Glomerular visceral epithelial cell (primary cell): Measurements from ENCODE around the gene FCHSD1.
"Not testable (repeated sequence)": the region's sequence is repeated elsewhere in the genome, so short reads cannot be mapped to it uniquely, and the experiment has no call there.

Experiments used
- DNase-seq: peaks from one replicate; pipeline ENCODE4 v3.0.0-alpha.2; 2016; ENCODE audit errors: extremely low spot score

FCHSD1 gene

DNA sequence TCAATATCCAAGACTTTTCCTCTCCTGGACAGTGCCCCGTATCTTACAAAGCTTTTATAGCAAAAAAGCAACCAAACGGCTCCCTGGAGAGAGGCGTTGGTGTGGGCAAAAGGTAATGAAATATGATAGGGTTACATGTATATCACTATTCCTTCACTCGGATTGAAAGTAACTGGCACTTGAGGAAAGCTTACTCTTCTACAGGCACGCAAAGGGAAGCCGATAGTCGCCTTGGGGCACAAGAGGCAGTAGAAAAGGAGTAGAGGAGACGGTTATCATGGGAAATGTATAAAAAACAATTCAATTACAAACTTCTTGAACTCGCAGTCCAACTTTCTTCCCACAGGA lies 33.6 kb downstream of the FCHSD1 start:
- DNase-seq = peak; percentile 29

DNA sequence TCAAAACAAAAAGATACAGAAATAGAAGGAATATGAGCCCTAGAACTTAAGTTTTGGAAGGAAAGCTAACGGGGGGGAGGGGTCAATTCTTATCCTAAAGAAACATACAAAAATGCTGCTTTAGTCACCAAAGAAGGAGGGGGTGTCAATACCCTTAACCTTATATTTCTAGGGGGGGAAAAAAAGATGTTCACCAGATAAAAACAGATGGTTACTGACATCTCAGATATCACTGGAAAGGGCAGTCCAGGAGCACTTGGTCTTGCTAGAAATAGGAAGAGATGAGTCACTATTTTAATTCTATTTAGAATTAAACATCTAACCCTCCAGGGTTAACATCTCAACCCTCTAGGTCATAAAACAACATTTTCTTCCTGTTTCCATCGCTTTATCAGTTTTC lies 34.1 kb downstream of the FCHSD1 start:
- no peak for DNase-seq

DNA sequence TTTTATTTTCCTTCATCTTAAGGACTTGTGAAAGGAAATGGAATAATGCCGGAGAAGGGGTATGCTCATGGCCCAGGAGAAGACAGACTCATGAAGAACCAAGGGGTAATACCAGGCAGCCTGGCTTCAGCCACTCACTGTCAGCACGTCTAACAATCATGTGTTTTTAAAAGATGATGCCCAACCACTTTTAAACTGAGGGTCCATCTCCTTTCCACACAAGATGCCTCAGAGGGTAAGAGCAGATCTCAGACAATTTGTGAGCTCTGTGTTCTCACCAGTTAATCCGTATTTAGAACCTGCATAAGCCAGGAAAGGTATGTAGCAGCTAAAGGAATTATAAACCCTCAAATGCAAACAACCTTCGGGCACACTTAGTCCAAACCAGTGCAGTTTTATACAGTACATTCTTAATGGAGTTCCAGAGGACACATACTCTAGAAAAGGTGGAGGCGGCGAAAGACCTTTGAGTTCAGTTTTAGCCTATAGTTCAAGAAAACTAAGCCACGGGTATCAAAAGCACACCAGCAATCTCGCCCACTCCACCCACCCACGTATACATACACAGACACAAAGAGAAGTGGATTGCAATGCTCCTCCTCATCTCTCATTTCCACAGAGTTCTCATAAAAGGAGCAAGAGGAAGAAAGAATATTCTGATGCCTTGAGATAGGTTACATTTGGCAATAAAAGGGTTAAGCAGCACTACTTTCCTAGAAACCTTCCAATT lies 35.1 kb downstream of the FCHSD1 start:
- DNase-seq = no peak

DNA sequence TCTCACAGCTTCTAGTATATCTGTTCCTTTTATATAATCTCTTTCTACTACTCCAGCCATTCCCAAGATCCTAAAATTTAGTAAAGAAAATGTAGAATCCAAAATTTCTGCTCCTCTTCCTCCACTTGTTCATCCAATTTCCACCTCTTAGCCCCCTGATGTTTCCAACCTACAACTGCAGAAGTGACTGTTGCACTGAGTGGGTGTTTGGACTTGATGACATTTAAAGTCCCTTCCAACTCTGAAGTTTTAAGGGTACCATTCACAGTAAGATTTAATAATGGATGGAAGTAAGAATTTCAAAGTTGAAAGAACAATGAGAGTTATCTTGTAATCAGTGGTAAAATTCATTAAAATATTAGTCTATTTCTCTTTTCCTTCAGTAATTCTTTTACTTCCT lies 37.9 kb downstream of the FCHSD1 start:
- DNase-seq = no peak

DNA sequence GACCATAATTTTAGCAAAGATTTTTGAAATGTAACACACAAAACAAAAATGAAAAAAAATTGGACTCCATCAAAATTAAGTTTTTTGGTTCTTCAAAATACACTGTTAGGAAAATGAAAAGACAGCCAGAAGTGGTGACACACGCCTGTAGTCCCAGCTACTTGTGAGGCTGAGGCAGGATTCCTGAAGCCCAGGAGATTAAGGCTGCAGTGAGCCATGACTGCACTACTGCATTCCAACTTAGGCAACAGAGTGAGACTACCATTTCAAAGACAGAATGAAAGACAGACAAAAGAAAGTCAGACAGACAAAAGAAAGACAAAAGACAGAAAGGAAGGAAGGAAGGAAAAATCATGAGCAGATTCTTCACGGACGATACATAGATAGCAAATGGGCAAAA lies 39.9 kb downstream of the FCHSD1 start:
- peak; percentile 53 for DNase-seq

DNA sequence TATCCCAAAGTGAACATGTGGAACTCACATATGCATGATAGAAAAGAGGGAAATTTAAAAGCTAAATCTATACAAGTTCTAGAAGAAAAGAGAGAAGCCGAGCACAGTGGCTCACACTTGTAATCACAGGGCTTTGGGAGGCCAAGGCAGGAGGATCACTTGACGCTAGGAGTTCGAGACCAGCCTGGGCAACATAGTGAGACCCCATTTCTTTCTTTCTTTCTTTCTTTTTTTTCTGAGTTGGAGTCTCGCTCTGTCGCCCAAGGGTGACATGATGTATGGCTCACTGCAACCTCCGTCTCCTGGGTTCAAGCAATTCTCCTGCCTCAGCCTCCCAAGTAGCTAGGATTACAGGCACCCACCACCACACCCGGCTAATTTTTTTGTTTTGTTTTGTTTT lies 41.3 kb downstream of the FCHSD1 start:
- DNase-seq = not testable (repeated sequence)

DNA sequence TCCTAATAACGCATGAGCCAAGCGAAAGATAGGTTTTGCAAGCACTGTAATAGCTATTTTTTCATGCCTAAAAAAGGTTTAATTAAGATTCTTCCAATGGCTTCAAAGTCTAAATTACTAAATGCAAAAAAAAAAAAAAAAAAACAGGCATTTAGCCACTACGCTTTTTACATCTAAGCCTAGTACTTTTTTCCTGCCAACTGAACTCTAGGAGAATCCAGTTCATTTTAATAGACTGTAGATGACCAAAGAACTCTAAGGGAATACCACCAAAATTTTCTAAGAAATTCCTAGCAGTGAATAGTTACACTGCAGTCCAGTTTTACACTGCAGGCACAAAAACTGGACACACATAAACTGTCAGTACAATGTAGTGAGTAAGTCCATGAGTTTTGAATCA lies 42.2 kb downstream of the FCHSD1 start:
- no peak for DNase-seq

DNA sequence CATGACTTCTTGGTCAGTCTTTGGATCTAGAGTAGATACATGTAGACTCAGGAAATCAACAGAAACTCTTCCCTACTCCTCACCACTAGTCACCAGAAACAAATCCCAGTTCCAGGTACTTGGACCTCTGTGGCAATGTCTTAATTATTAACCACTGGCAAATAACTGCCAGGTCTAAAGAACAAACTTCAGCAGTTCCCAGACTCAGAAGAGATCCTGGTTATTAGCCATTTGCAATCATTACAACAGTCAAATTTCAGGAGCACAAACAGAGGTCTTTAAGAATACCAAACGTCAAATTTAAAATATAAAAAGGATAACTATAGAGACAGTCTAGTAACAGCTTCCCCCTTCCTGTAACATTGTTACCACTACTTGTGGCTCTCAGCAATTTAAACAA lies 42.7 kb downstream of the FCHSD1 start:
- DNase-seq = peak; percentile 46

DNA sequence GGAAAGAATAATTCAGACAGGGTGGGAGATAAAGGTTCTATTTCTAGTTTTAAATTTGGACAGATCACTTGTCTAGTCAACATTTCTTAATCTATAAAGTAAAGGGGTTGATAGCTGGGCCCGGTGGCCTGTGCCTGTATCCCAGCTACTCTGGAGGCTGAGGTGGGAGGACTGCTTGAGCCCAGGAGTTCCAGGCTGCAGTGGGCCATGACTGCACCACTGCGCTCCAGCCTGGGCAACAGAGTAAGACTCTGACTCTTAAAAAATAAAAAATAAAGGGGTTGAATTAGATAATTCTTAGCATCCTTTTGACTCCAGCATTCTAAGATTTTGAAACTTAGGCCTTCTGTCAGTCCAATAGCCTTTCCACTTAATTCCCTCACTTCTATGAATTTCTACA lies 43.2 kb downstream of the FCHSD1 start:
- DNase-seq = no peak

DNA sequence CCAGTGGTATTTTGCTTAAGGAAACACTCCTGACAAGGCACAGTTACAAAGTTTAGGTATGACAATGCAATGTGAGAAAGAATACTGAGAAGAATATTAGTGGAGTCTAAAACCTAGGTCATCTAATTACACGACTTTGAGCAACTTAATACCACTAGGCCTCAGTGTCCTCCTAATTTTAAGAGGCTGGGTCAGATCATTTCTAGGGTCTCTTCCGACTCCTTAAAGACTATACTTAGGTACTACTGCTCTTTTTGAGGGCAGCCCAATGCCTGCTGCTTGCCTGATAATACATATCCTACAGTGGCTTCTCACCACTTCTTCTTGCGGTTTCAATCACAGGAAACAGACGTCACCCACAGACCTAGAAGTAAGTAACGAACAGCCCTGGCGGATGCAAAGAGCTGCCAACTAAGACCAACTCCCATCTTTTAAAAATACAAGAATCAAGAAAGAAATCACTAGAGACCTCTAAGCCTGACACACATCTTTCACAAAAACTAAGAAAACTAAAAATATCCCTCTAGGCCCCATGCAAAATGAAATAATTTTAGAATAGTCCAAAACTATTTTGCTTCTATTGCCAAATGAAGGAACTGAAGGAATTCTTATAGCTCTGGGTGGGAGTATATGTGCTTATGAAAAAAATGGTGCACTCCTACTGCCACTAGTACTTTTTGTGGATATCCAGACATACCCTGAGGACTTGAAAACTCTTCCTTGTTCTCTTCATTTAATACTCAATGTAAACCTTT lies 45.5 kb downstream of the FCHSD1 start:
- no peak for DNase-seq

DNA sequence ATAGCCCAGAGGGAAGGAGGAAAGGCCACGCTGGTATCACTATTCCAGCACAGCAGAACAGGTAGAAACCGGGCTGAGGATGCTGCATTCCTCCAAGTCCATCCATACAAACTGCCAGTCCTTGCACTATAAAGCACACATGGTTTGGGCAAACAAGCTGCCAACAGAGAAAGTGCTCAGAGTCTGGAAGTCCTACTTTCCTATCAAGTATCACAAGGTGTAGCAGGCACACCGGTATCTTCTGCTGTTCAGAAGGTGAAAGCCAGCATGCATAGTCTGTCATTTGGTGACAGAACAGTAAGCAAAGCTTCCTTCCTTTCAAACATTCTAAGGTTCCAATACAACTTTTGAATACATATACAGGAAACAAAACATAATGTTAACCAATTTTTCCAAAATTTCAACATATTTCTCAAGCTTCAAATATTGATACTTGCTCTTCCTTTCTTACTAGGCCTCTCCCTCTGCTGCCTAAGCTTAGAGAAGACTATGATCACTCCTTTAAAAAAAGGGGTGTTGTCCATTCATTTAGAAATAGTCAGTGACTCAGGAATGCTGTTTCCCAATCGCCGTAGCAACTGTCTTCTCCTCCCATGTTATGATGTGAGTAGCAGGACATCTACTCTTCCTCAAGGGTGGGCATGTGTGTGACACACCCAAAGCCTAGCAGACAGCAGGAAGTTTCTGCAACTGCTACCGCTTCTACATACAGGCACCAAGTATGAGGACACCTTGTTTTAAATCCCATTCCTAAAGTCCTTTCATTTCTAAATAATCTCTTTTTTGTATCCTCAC lies 47.1 kb downstream of the FCHSD1 start:
- peak; percentile 87 for DNase-seq

DNA sequence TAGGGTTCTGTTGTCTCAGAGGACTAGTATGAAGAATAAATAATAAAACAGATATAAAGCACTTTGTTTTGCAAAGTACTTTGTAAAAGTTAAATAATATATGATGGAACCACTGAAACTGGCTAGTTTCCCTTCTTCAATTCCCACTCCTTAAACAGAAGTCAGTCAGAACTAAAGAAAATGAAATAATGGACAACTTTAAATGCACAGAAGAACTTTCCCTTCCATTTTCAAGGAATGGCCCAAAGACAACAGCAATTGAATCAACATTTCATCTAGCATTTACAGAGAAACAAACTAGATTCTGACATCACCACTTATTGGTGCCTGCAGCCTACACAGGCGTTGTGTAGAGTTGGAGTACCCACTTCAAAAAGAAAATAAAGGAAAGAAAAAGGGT lies 48.6 kb downstream of the FCHSD1 start:
- DNase-seq = no peak

DNA sequence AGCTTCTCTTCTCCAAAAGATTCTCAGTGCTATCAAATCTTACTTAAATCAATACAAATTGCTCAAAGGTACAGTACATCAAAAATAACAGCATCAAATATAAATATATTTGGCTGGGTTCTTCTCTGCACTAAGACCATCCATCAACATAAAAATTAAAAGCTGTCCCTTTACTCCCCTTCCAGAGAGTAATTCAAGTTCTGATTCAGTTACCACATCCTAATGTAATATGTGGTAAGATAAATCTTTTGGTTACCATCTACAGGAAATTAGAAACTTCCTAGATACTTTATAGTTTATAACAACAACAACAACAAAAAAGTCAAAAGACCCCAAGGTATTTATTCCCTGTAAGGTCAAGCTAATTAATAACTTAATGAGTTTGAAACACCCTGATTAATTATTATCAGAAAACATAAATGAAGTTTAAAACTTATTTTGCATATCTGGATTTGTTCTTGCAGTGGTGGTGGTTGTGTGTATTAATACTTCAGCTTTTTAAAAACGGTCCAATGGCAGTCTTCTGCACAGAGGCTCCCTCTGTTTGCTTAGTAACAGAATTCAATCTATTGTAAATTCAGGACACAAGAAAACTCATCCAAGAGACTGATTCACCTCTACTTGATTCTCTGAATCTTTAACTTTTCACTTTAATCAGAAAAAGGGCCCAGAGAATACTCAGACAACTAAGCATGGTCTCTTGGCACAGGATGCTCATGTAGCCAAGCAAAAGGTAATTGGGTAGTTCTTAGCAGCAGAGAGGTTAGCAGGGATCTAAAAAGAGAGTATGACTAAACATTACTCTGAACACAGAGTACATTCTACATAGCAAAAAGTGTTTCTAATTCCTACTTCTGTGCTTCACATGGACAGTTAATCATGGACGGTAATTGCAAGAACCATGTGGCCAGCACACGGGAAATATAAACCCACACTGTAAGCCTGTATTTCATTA lies 52.5 kb downstream of the FCHSD1 start:
- peak; percentile 21 for DNase-seq

DNA sequence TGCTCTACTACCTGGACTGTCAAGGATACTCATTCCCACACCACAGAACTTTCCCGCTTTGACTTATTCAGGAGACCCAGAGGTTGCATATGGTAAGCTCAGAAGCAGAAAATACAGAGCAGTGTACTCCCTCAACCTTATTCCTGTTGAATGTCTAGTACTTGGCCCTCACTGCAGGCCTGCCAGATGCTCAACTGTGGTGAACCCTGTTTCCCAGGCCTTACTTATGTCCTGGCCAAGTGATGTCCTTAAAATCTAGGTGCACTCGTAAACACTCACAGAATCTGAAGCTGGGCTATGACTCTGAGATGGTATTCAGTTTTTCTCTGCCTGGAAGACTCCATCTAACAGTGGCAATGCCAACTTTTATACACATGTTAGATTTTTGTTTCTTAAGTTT lies 53.4 kb downstream of the FCHSD1 start:
- DNase-seq = no peak

DNA sequence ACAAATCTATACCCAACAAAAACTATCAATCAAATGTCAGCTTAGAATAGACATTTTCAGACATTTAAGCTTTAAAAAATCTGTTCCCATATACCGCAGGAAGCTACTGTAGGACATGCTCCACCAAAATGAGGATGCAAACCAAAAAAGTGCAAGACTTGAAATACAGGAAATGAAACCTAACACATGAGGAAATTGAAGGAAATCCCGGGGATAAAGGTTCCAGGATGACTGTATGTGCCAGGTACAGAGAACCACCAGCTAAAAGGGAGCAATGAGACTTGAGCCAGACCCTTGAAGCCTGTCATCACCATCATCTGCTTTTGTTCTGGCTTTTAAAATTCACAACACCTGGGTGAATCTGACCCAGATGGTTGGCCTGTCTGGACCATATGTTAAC lies 53.8 kb downstream of the FCHSD1 start:
- no peak for DNase-seq

DNA sequence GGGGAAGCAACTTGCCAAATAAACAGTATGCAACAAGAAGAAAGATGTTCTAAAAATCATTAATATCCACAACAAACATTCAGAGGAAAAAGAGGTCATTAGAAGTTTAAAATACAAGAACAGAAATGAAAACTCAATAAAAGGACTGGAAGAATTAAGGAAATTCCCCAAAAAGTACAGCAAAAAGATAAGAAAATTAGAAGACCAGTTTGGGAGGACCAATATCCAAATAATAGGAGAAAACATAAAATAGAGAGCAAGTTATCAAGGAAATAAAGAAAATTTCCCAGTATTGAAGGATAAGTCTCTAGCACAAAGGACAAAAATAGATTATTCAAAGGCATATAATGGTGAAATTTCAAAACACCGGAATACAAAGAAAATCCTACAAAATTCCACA lies 54.4 kb downstream of the FCHSD1 start:
- DNase-seq = no peak

DNA sequence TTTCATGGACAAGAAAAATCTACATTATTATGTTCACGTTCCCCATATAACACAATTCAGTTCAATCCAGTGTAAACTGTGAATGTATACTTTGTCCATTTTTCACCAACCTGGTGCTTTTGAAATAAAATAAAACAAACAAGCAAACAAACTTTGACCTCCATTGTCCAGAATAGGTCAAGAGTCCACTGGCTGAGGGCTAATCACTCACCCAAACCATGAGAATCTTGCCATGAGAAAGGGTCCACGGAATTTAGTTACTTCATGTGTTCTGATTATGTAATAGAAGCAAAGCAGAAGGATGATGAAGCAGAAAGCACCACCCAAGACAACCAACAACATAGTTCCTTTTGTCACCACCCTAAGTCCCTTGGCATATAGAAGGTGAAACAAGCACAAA lies 61.1 kb downstream of the FCHSD1 start:
- no peak for DNase-seq
